GM13976 (cell line): ENCODE measurements around the gene GABARAPL1.
"Not testable (repeated sequence)": the region's sequence is repeated elsewhere in the genome, so short reads cannot be mapped to it uniquely, and the experiment has no call there.

ENCODE experiments used
- DNase-seq: peaks from one replicate; pipeline ENCODE4 v3.0.0; 2012; ENCODE audit warnings: low spot score
- CTCF ChIP-seq: IDR thresholded peaks from 2 replicates; pipeline ENCODE4 v1.5.1; 2012; ENCODE audit warnings: borderline replicate concordance, mild to moderate bottlenecking; ENCODE audit not compliant: insufficient read depth; ENCODE audit errors: extremely low read depth, missing control alignments, control extremely low read depth
- in situ Hi-C: fragments of 300-500 bp; cut with MboI; formaldehyde crosslinking; loops from one replicate; pipeline ENCODE4 v1.12.0; 2022; ENCODE audit warnings: low sequenced_read_pairs, mixed read lengths, inconsistent platforms; ENCODE audit not compliant: unreplicated experiment

The GABARAPL1 gene

GRCh38 chr12:10211940-10212738, 538 bp upstream of the GABARAPL1 start:
- peak; percentile 83 for DNase-seq
- no peak for TF ChIP-seq CTCF
- in situ Hi-C loops, result no loop called here

GRCh38 chr12:10213168-10214135, 775 bp downstream of the GABARAPL1 start:
- TF ChIP-seq CTCF, result no peak
- in situ Hi-C loops, result no loop called here

GRCh38 chr12:10214136-10214894, 1.6 kb downstream of the GABARAPL1 start:
- no peak for DNase-seq
- in situ Hi-C loops, result no loop called here
- TF ChIP-seq CTCF, result no peak

More at GRCh38 chr12:10213168-10214135, 775 bp downstream of the GABARAPL1 start:
- peak; percentile 75 for DNase-seq

- in situ Hi-C loops, result no loop called here
- no peak for DNase-seq
- no peak for TF ChIP-seq CTCF
These were observed 2.2 kb downstream of the GABARAPL1 start for GRCh38 chr12:10214895-10215267.

- DNase-seq, result no peak
- no peak for TF ChIP-seq CTCF
- in situ Hi-C loops, result no loop called here
These were observed 2.8 kb downstream of the GABARAPL1 start for GRCh38 chr12:10215436-10215835.

- in situ Hi-C loops, result not testable (repeated sequence)
These were observed 3.3 kb downstream of the GABARAPL1 start for GRCh38 chr12:10215946-10216345.

GRCh38 chr12:10218021-10218420, 5.3 kb downstream of the GABARAPL1 start:
- DNase-seq, result no peak

More at GRCh38 chr12:10215946-10216345, 3.3 kb downstream of the GABARAPL1 start:
- DNase-seq, result not testable (repeated sequence)

More at GRCh38 chr12:10218021-10218420, 5.3 kb downstream of the GABARAPL1 start:
- TF ChIP-seq CTCF, result no peak
- in situ Hi-C loops, result no loop called here
